Liver (tissue), 3 donors: ENCODE data around the gene PTPN6.

ENCODE experiments used
- ATF3 ChIP-seq: IDR thresholded peaks from 2 replicates; pipeline ENCODE4 v1.6.1; 2016; ENCODE audit warnings: antibody characterized with exemption
- CTCF ChIP-seq: fragments of 150-350 bp; IDR thresholded peaks from 2 replicates; pipeline ENCODE4 v1.5.1; 2017; ENCODE audit warnings: improper control_type of control experiment, low read depth, low read length; ENCODE audit not compliant: missing input control
- GABPA ChIP-seq, 2 donors: IDR thresholded peaks in 1 of 2; conservative IDR thresholded peaks in 1 of 2; 2 replicates each; pipeline ENCODE4 v1.6.1; 2016; ENCODE audit warnings: antibody characterized with exemption in 2 of 2, mild to moderate bottlenecking in 1 of 2, moderate library complexity in 1 of 2
- RXRA ChIP-seq, 2 donors: IDR thresholded peaks; 2 replicates each; pipeline ENCODE4 v1.6.1; 2017 to 2018; ENCODE audit warnings: antibody characterized with exemption in 2 of 2, mild to moderate bottlenecking in 1 of 2
- SP1 ChIP-seq: IDR thresholded peaks from 2 replicates; pipeline ENCODE4 v1.6.1; 2018; ENCODE audit warnings: antibody characterized with exemption, mild to moderate bottlenecking
- donor health status: healthy.
- donor health status: healthy.

GRCh38 chr12:6970096-6970527 lies 19.0 kb downstream of the PTPN6 start:
- TF ChIP-seq CTCF (no peak), SP1 (no peak), ATF3 (no peak), RXRA (IDR thresholded peaks at IDR 0.05) (peak in 1 of 2 donors; percentile 26), GABPA (IDR thresholded peaks at IDR 0.05 in 1 of 2, conservative IDR thresholded peaks at IDR 0.05 in 1 of 2) (no peak)
